Measurements from ENCODE around the gene NKAIN2.
"Not testable (repeated sequence)": the region's sequence is repeated elsewhere in the genome, so short reads cannot be mapped to it uniquely, and the experiment has no call there.

Gene NKAIN2

DNA sequence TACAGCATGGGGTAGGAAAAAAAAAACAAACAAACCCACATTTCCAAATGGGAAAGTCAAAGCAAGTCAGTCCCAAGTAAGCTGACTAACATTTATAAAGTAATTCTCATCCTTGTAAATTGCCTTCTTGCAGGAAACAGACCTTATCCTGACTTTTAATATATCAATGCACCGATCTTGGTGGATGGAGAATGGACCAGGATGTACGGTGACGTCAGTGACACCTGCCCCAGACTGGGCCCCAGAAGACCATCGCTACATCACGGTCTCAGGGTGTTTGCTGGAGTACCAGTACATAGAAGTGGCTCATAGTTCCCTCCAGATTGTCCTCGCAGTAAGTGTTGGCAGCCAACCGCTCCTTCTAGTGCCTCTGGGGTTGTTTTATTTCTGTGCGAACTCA is 854.4 kb downstream of the NKAIN2 start:
- no peak for ATAC-seq

DNA sequence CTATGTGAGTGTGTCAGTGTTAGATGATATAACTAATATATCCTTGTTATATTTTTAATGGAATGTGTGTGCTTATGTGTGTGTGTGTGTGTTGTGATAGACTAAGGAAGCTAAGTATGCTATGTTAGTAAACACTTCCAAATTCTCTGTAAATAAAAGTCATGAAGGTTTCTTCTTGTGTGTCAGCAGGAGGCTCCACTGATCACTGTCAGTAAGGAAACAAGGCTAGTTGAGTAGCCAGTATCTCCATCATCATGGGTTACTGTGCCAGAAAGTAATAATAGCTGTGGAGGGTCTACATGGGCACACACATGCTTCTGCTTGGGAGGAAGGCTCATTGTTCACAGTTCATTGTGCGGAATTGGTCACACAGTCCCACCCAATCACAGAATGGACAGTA is 855.8 kb downstream of the NKAIN2 start:
- no peak for ATAC-seq

GRCh38 chr6:124660185-124660584 is 856.5 kb downstream of the NKAIN2 start:
- ATAC-seq, result no peak

DNA sequence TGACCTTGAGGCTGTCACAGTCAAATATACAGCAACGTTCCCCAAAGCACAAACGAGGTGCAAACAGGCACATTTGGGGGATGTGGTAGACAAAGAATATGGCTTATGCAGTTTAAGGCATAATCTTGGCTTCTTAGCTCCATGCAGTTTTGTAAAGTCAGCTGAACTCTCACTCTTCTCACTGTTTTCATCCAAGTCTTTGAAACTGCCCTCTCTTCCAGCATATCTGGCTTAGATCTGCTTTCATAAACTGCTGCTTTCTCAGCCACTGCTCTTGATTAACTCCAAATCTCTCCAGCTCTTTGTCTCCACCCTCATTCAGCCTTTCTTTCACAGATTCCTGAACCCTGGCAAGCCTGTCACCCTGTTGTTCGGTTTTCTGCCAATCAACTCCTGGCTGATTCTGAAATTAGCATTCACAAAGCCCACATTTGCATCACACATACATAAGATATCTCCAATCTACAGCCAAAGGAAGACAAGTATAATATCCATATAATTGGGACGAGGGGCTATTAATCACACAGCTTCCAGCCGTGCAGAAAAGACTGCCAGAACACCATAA is 857.5 kb downstream of the NKAIN2 start:
- ATAC-seq, result no peak

- ATAC-seq, result no peak
Measured at GRCh38 chr6:124668028-124668427, 864.4 kb downstream of the NKAIN2 start.

DNA sequence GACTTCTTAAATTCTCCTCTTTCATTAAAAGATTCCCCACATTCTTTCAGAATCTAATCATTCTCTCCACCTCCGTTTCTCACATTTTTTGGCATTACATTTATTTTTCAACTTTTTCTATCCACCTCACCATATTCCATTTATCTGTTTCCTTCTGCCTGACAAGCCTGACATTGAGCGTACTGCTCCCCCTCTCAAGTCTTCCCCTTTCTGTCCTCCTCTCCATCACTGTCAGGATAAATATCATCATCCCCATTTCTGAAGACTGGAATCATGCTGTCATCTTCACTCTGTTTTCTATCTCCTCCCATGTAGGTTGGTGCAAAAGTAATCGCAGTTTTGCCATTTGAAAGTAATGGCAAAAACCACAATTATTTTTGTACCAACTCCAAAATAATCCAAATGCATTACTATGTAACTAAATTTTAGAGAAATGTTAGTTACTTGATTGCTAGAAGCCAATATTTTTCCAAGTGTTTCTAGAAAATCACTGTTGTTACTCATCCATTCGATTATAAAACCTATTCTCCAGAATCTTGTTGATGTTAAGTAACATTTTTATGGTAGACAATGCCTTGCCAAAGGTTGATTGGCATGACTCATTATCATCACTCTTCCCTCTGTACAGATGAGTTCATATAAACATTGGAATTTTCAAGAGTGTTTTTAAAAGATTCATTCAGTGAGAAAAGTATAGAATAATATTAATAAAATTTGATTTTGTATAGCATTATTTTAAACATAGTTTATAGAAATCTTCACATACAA is 866.2 kb downstream of the NKAIN2 start:
- ATAC-seq, result no peak

- no peak for ATAC-seq
Measured at GRCh38 chr6:124670801-124671200, 867.1 kb downstream of the NKAIN2 start.

DNA sequence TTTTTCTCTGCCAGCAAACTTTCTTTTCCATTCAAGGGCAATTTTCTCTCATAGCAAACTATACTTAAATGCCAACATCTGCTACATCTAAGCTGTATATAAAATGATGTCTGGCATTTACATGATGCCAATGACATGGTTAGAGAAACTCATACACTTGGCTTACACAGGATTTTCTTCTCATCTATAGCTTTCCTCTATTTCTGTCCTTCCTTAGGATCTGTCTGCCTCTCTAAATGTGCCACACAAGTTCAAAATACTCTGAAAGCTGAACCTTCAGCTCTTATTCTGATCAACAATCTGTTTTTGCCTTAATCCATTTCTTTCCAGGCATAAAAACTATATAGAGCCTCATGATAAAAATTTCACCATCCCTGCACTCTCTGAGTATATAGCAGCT is 867.7 kb downstream of the NKAIN2 start:
- no peak for ATAC-seq

- ATAC-seq, result no peak
Measured at GRCh38 chr6:124674042-124674441, 870.4 kb downstream of the NKAIN2 start.

GRCh38 chr6:124676033-124676432 is 872.4 kb downstream of the NKAIN2 start:
- no peak for ATAC-seq

DNA sequence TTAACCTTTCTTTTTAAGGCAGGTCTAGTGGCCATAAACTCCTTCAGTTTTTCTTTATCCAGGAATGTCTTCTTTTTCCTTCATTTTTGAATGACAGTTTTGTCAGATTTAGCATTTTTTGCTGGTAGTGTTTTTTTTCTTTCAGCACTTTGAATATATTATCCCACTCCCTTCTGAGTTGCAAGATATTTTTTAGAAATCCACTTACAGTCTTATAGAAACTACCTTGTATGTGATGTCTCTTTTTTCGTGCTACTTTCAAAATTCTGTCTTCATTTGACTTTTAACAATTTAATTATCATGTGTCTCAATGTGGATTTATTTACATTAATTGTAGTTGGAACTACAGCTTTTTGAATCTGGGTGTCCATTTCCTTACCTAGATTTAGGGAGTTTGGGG is 874.2 kb downstream of the NKAIN2 start:
- no peak for ATAC-seq

DNA sequence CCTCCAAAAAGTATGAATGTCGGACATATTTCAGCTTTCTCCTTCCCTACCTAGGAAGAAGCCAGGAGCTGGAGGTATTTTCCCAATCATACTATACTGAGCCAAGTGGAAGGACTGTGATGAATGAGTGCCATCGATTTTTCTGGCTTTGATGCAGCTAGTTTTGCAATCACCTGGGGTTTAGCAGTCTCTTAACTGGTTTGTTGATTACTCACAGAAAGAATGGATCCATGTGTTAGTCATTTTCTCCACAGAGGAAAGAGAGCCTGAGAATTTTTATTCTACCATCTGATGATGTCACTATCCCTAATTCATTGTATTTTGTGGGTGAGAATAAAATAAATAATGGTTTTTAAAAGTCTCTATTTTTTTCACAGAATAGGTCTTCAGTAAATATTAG is 875.7 kb downstream of the NKAIN2 start:
- no peak for ATAC-seq

DNA sequence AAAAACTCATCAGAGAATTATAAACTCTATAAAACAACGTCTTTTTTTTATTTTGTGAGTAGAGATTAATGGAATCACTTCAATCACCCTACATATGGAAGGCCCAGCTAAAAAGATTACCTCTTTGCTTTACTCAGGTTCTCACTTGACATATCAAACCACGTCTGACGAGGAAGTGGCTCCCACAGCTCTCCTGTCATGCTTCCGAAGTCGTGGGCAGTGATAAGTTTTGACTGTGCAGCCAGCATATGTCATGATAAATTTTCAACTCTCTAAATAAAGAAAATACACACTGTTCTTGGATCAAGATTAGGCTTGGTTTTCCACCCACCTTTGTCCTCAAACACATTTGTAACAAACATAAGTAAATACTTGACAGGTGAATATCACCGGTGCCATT is 879.1 kb downstream of the NKAIN2 start:
- no peak for ATAC-seq

- no peak for ATAC-seq
Measured at GRCh38 chr6:124683507-124683906, 879.8 kb downstream of the NKAIN2 start.

DNA sequence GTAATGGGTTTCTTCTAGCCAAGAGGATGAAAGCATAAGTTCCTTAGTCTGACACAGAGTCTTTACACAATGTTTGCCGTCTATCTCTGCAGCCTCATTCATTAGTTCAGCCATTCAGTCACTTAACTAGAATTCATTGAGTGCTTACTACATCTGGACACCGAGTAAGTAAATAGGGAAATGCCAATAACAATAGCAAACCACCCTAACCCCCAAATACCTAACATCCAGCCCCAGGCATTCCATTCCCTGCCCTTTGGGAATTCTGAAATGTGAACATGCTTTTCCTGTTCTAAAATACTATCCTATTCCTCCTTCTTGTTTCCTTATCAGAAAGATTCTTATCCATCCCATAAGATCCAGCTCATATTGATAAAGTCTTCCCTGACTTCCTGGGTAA is 881.0 kb downstream of the NKAIN2 start:
- no peak for ATAC-seq

DNA sequence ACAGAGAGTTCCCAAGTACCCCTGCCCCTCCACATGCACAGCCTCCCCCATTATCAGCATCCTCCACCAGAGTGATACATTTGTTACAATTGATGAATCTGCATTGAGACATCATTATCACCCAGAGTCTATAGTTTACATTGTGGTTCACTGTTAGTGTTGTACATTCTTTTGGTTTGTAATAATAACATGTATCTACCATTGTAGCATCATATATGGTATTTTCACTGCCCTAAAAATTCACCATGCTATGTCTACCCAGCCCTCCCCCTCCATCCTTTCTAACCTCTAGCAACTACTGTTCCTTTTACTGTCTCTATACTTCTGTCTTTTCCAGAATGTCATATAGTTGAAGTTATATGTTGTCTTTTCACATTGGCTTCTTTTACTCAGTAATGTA is 884.7 kb downstream of the NKAIN2 start:
- ATAC-seq, result no peak

- no peak for ATAC-seq
Measured at GRCh38 chr6:124694139-124694705, 890.6 kb downstream of the NKAIN2 start.

GRCh38 chr6:124699038-124699437 is 895.4 kb downstream of the NKAIN2 start:
- no peak for ATAC-seq

DNA sequence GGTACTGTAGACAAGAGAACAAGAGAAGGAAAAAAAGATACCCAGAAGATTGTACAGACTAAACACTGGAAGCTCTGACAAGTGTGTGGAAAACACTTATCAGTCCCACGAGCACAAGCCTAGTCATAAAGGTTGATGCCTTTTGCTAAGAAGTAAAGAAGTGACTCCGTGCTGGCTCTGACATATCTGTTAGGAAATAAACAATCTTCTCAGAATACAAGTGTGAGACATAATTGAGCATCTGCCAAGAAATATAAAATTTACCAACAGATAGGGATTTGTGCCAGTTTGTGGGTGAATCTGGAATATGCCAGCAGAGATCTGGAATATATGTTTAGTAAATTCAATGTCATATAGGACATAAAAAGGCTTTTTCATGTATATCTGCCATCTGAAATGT is 899.9 kb downstream of the NKAIN2 start:
- ATAC-seq, result no peak

DNA sequence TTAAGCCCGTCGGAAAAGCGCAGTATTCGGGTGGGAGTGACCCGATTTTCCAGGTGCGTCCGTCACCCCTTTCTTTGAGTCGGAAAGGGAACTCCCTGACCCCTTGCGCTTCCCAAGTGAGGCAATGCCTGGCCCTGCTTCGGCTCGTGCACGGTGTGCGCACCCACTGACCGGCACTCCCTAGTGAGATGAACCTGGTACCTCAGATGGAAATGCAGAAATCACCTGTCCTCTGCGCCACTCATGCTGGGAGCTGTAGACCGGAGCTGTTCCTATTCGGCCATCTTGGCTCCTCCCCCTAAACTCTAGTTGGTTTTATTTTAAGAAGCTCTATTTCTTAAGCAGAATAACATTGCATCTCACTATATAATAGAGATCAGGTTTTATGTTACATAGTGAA is 908.9 kb downstream of the NKAIN2 start:
- not testable (repeated sequence) for ATAC-seq

- ATAC-seq, result no peak
Measured at GRCh38 chr6:124714728-124715127, 911.1 kb downstream of the NKAIN2 start.

GRCh38 chr6:124719913-124720312 is 916.2 kb downstream of the NKAIN2 start:
- no peak for ATAC-seq

- ATAC-seq, result no peak
Measured at GRCh38 chr6:124721331-124721730, 917.7 kb downstream of the NKAIN2 start.

- no peak for ATAC-seq
Measured at GRCh38 chr6:124722141-124722878, 918.6 kb downstream of the NKAIN2 start.
